ENCODE results near the gene TIMP3.
A peak's percentile ranks its signal among the peaks of the same experiment; 100 is the strongest.

Gene TIMP3

DNA sequence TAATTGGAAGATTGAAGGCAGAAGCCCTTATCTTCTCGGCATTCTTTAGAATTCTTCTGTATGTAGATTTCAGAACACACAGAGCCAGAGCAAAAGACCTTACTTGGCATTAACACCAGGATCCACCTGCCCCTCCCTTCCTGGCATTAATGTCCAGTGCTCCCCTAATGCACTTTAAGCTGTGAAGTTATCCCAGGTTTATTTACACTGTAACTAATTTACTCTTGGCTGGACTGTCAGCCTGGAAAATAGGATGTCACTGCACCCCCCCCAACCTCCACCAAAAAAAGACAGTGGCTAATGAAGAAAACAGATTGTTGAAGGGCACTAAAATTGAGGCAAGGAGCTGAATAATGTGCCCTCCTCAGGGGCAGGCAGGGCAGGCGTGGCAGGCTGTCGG lies 30.1 kb downstream of the TIMP3 start:
- ChIA-PET CTCF (interaction anchor here (0.7 to 9.0 kb wide), 7 partner anchors 8 to 302 kb away, joined by 3 to 42 read pairs (median 7); no protein-coding TSS in a partner anchor), POLR2A (no interaction called here)
- no peak for DNase-seq (ENCODE audit: low read depth, low spot score)
- no peak overlapping the region for H3K4me3 ChIP-seq (ENCODE audit: low read depth, low read length)
- TF ChIP-seq, protein P1, sequence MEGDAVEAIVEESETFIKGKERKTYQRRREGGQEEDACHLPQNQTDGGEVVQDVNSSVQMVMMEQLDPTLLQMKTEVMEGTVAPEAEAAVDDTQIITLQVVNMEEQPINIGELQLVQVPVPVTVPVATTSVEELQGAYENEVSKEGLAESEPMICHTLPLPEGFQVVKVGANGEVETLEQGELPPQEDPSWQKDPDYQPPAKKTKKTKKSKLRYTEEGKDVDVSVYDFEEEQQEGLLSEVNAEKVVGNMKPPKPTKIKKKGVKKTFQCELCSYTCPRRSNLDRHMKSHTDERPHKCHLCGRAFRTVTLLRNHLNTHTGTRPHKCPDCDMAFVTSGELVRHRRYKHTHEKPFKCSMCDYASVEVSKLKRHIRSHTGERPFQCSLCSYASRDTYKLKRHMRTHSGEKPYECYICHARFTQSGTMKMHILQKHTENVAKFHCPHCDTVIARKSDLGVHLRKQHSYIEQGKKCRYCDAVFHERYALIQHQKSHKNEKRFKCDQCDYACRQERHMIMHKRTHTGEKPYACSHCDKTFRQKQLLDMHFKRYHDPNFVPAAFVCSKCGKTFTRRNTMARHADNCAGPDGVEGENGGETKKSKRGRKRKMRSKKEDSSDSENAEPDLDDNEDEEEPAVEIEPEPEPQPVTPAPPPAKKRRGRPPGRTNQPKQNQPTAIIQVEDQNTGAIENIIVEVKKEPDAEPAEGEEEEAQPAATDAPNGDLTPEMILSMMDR (IDR thresholded peaks at IDR 0.05; ENCODE audit: insufficient read depth, low read length, missing control alignments) = no peak

DNA sequence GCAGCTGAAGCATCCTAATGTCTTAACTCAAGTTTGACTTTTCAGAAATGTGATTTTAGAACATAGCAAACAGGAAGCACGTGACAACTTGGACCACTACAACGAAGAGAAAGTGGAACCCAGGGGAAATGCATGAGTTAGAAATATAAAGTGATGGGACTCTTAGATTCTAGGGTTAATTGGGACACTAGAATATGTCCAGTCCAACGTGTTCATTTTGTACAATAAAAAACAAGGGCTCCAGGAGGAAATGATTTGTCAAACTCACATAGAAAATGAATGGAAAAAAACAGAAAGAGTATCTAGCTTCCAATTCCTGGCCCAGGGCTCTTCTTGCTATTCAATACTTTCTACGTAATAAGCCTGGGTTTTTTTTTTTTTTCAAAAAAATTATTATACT lies 30.7 kb downstream of the TIMP3 start:
- CTCF ChIA-PET = interaction anchor here (1.2 to 9.0 kb wide), 6 partner anchors 8 to 303 kb away, joined by 3 to 42 read pairs (median 12); no protein-coding TSS in a partner anchor
- TF ChIP-seq, protein P1 (IDR thresholded peaks at IDR 0.05; ENCODE audit: insufficient read depth, low read length, missing control alignments) = no peak
- no peak for DNase-seq (ENCODE audit: low read depth, low spot score)
- POLR2A ChIA-PET = no interaction called here
- no peak overlapping the region for H3K4me3 ChIP-seq (ENCODE audit: low read depth, low read length)

DNA sequence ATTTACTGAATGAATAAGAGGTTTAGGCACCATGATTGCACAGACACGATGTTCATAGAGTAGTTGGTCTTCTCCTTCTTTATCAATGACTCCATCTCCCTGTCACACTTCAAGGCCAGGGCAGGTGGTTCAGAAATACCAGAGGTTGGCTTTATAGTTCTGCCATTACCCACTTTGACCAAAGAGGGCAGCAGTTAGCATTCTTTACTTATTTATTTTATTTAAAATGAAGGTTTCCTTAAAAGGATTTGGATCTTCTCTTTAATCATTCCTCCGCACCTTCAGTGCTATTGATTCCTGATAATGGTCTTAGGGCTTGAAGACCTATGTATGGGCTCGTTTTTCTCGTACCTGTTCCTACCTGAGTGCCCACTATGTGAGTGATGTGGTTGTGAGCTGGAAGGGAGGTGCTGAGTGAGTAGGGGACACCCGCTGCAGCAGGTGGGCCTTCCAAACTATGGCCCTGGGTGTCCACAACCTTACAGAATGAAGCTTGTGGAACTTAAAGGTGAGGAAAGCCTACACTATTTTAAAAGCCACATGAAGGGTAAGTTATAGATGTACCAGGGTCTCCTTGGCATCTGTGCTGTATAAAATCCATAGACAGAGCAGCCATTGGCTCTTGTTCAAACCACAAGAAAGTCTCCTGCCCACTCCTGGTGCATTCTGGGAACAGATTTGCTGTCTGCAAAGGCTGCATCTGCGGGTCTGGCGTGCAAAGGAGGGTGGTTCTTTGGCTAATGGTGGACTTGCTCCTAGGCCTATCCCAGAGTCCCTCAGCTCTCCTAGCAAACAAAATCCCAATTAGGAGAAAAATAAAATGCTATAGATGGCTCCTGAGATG lies 35.0 kb downstream of the TIMP3 start:
- ChIA-PET POLR2A (interaction anchor here (0.9 kb wide), 1 partner anchor 33 kb away, joined by 3 read pairs; no protein-coding TSS in a partner anchor), CTCF (interaction anchor here (0.6 to 3.4 kb wide), 22 partner anchors 8 to 363 kb away, joined by 3 to 42 read pairs (median 4); no protein-coding TSS in a partner anchor)
- H3K4me3 ChIP-seq (ENCODE audit: low read depth, low read length) = no peak overlapping the region
- no peak for DNase-seq (ENCODE audit: low read depth, low spot score)
- TF ChIP-seq, protein P1 (IDR thresholded peaks at IDR 0.05; ENCODE audit: insufficient read depth, low read length, missing control alignments) = peak; percentile 18

DNA sequence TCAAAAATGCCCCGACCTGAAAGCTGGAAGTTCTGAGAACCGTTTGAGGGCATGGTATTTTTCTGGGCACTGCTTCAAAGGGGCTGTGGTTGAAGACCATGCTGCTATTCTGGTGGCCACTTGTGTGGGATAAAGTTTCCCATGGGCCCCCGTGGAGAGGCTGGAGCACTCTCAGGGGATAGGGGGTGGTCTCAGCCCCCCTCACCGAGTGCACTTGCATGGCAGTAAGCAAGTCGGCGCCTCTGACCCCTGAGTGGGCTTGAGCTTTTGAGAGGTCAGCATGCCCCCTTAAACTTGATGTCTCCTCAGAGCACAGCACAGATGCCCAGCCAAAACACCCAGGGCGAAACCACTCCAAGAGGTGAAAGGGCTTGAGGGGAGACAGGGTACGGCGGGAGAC lies 35.6 kb downstream of the TIMP3 start:
- no peak overlapping the region for H3K4me3 ChIP-seq (ENCODE audit: low read depth, low read length)
- ChIA-PET CTCF (interaction anchor here (0.6 to 3.4 kb wide), 13 partner anchors 9 to 364 kb away, joined by 3 to 42 read pairs (median 4); no protein-coding TSS in a partner anchor), POLR2A (no interaction called here)
- no peak for DNase-seq (ENCODE audit: low read depth, low spot score)
- TF ChIP-seq, protein P1 (IDR thresholded peaks at IDR 0.05; ENCODE audit: insufficient read depth, low read length, missing control alignments) = no peak

DNA sequence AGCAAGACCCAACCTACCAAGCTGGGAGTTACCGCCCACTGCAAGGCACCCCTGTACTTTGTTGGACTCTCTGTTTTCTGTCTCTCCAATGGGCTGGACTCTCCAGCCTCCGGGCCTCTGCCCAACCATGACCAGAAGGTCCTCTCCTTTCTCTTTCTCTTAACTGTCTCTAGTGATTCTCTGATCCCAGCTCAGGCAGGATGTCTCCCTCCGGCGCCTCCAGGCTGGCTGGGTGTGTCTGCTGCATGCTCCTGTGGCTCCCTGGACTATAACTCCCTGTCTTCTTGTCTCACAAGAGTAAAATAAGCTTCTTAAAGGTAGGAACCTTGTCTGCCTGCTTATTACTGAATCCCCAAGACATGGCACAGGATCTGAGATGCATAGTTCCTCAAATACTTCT lies 36.3 kb downstream of the TIMP3 start:
- TF ChIP-seq, protein P1 (IDR thresholded peaks at IDR 0.05; ENCODE audit: insufficient read depth, low read length, missing control alignments) = no peak
- no peak overlapping the region for H3K4me3 ChIP-seq (ENCODE audit: low read depth, low read length)
- ChIA-PET CTCF (interaction anchor here (1.1 to 3.4 kb wide), 4 partner anchors 10 to 41 kb away, joined by 4 to 42 read pairs (median 8); no protein-coding TSS in a partner anchor), POLR2A (no interaction called here)
- no peak for DNase-seq (ENCODE audit: low read depth, low spot score)
